HCT116 (cell line): ENCODE data around the gene CHTF18. TPM values are rescaled to one million over a fixed set of nuclear protein-coding genes. Genes with fewer than 3 reads are reported as not detected.

ENCODE experiments used
- ATAC-seq: fragments of 200-7000 bp; cut with Tn5 transposase; 2 replicates; pipeline ENCODE4 v1.9.1; 2020; ENCODE audit warnings: mild to moderate bottlenecking, moderate library complexity
- BruUV-seq: library from RNA; stranded (reverse); fragments of 400-500 nt; replicated peaks from 2 replicates; lab custom pipeline; 2021; lab: Mats Ljungman, UMichigan
- CTCF ChIA-PET: fragments of 300-600 bp; sonication (Branson Sonifier 250); formaldehyde crosslinking; loops from one replicate; lab custom pipeline; 2021; ENCODE audit warnings: antibody characterized with exemption; lab: Charles Lee
- POLR2A ChIA-PET: fragments of 300-600, 350-600 bp; sonication (Branson Sonifier 250); formaldehyde crosslinking; loops from one replicate; lab custom pipeline; 2021; ENCODE audit warnings: antibody characterized with exemption; lab: Charles Lee
- RAD21 ChIA-PET, 2 experiments: fragments of 300-600 bp; sonication (Branson Sonifier 250); formaldehyde crosslinking; loops; one replicate each; lab custom pipeline; 2023; ENCODE audit warnings: low total read pairs in 2 of 2; ENCODE audit not compliant: uncharacterized antibody in 2 of 2, unreplicated experiment in 2 of 2, low non-redundant PET in 1 of 2; lab: Charles Lee
- DNase-seq: peaks from one replicate; pipeline ENCODE4 v3.0.0-alpha.2; 2010; ENCODE audit warnings: low read depth, low spot score
- H2AFZ ChIP-seq: fragments of 200-600 bp; shearing (Covaris generic), sonication (generic); 2 replicates; pipeline ENCODE4 v1.6.1; 2017; ENCODE audit warnings: low read depth, mixed run types, mixed read lengths, antibody characterized with exemption, low read length; ENCODE audit not compliant: poor library complexity, severe bottlenecking
- H3K27ac ChIP-seq: 2 replicates; pipeline ENCODE4 v1.5.1; 2012; ENCODE audit warnings: low read depth, low read length
- H3K27me3 ChIP-seq: fragments of 200-600 bp; sonication (generic); 2 replicates; pipeline ENCODE4 v1.6.1; 2016; ENCODE audit warnings: mixed run types, low read length, mixed read lengths; ENCODE audit not compliant: insufficient read depth
- H3K36me3 ChIP-seq, 2 experiments: fragments of 200-500 bp in 1 of 2; fragments of 200-600 bp in 1 of 2; sonication (Bioruptor generic) in 1 of 2; sonication (generic) in 1 of 2; 2 replicates each; pipeline versions ENCODE4 v1.5.1 to v1.6.1; 2014 to 2016; ENCODE audit warnings: low read length in 2 of 2, inconsistent platforms in 1 of 2, mixed read lengths in 1 of 2, mixed run types in 1 of 2; ENCODE audit not compliant: insufficient read depth in 2 of 2, control insufficient read depth in 1 of 2
- H3K4me1 ChIP-seq, 2 experiments: fragments of 200-600 bp in 1 of 2; sonication (generic) in 1 of 2; 2 replicates each; pipeline versions ENCODE4 v1.5.1 to v1.6.1; 2012 to 2017; ENCODE audit warnings: low read length in 2 of 2, inconsistent platforms in 1 of 2, mild to moderate bottlenecking in 1 of 2, mixed read lengths in 1 of 2, mixed run types in 1 of 2, moderate library complexity in 1 of 2; ENCODE audit not compliant: insufficient read depth in 2 of 2, control insufficient read depth in 1 of 2
- H3K4me2 ChIP-seq: fragments of 200-600 bp; sonication (generic); 2 replicates; pipeline ENCODE4 v1.6.1; 2017; ENCODE audit warnings: mixed run types, low read length, mixed read lengths
- H3K4me3 ChIP-seq, 2 experiments: fragments of 200-600 bp in 1 of 2; sonication (generic) in 1 of 2; replicated peaks in 1 of 2; 2 replicates each; pipeline ENCODE4 v1.5.1; 2011 to 2016; ENCODE audit warnings: low read length in 2 of 2, control low read depth in 1 of 2, low read depth in 1 of 2, mild to moderate bottlenecking in 1 of 2, mixed read lengths in 1 of 2, mixed run types in 1 of 2
- H3K79me2 ChIP-seq: fragments of 200-600 bp; sonication (generic); 2 replicates; pipeline ENCODE4 v1.6.1; 2017; ENCODE audit warnings: mild to moderate bottlenecking, mixed run types, low read length, moderate library complexity, mixed read lengths; ENCODE audit not compliant: insufficient read depth
- H3K9ac ChIP-seq: fragments of 200-600 bp; sonication (generic); 2 replicates; pipeline ENCODE4 v1.6.1; 2016; ENCODE audit warnings: low read length, mixed read lengths
- H3K9me2 ChIP-seq: fragments of 200-600 bp; sonication (generic), shearing (Covaris generic); 2 replicates; pipeline ENCODE4 v1.6.1; 2017; ENCODE audit warnings: mixed run types, mild to moderate bottlenecking, moderate library complexity; ENCODE audit not compliant: insufficient read depth
- H3K9me3 ChIP-seq, 2 experiments: fragments of 200-500 bp in 1 of 2; fragments of 200-600 bp in 1 of 2; sonication (Bioruptor generic) in 1 of 2; sonication (generic) in 1 of 2; 2 replicates each; pipeline ENCODE4 v1.6.1; 2014 to 2017; ENCODE audit warnings: low read length in 2 of 2, mixed read lengths in 2 of 2, inconsistent platforms in 1 of 2, low read depth in 1 of 2, mild to moderate bottlenecking in 1 of 2, mixed run types in 1 of 2, moderate library complexity in 1 of 2; ENCODE audit not compliant: control insufficient read depth in 1 of 2, insufficient read depth in 1 of 2
- H4K20me1 ChIP-seq: fragments of 200-600 bp; sonication (generic), shearing (Covaris generic); 2 replicates; pipeline ENCODE4 v1.6.1; 2017; ENCODE audit warnings: mixed run types, mild to moderate bottlenecking, moderate library complexity; ENCODE audit not compliant: insufficient read depth
- CTCF ChIP-seq, 3 experiments: fragments of 200-600 bp in 1 of 3; sonication (generic) in 1 of 3; IDR thresholded peaks in 2 of 3; conservative IDR thresholded peaks in 1 of 3; 2 replicates each; pipeline ENCODE4 v1.5.1; 2012 to 2017; ENCODE audit warnings: low read depth in 2 of 3, low read length in 2 of 3, antibody characterized with exemption in 1 of 3, borderline replicate concordance in 1 of 3, control low read depth in 1 of 3, mild to moderate bottlenecking in 1 of 3, mixed read lengths in 1 of 3, mixed run types in 1 of 3, moderate library complexity in 1 of 3; ENCODE audit not compliant: insufficient read depth in 1 of 3
- EZH2phosphoT487 ChIP-seq: fragments of 200-600 bp; IDR thresholded peaks from 2 replicates; pipeline ENCODE4 v1.6.1; 2018; ENCODE audit warnings: antibody characterized with exemption, borderline replicate concordance
- FOSL1 ChIP-seq: IDR thresholded peaks from 2 replicates; pipeline ENCODE4 v1.6.1; 2012; ENCODE audit warnings: low read depth
- MAX ChIP-seq: IDR thresholded peaks from 2 replicates; pipeline ENCODE4 v1.6.1; 2012
- REST ChIP-seq: IDR thresholded peaks from 2 replicates; pipeline ENCODE4 v1.6.1; 2012; ENCODE audit warnings: low read depth
- TCF7L2 ChIP-seq: IDR thresholded peaks from 2 replicates; pipeline ENCODE4 v1.7.0; 2011; ENCODE audit warnings: borderline replicate concordance, inconsistent platforms; ENCODE audit not compliant: insufficient read depth, insufficient read length; ENCODE audit errors: extremely low read depth
- YY1 ChIP-seq: IDR thresholded peaks from 2 replicates; pipeline ENCODE4 v1.6.1; 2011; ENCODE audit warnings: low read length, low read depth, moderate library complexity, mild to moderate bottlenecking; ENCODE audit not compliant: insufficient replicate concordance; ENCODE audit errors: extremely low read depth
- ZBTB33 ChIP-seq: IDR thresholded peaks from 2 replicates; pipeline ENCODE4 v1.6.1; 2011; ENCODE audit warnings: mild to moderate bottlenecking, low read length, moderate library complexity; ENCODE audit not compliant: insufficient replicate concordance; ENCODE audit errors: extremely low read depth
- ZNF274 ChIP-seq: fragments of 200-500 bp; sonication (Bioruptor generic); IDR thresholded peaks from 2 replicates; pipeline ENCODE4 v1.6.1; 2014; ENCODE audit warnings: mild to moderate bottlenecking, low read depth, low read length, inconsistent platforms
- intact Hi-C: fragments of 100-400 bp; cut with micrococcal nuclease; formaldehyde crosslinking; loops from 2 replicates; pipeline ENCODE4 v1.10.0; 2022
- total RNA-seq: library from RNA; stranded (reverse); gene quantifications from one replicate; pipeline ENCODE4 v1.2.1, GENCODE V29; 2021; ENCODE audit not compliant: unreplicated experiment

CHTF18 gene
- total RNA-seq, 1 experiment from 2014 or later = 145 TPM

GRCh38 chr16:797120-797420, 8.7 kb downstream of the CHTF18 start:
- H3K27ac ChIP-seq = no peak overlapping the region; the same call in 1 of the 2 replicates
- peak; percentile 64 for ATAC-seq
- CTCF ChIA-PET = no interaction called here

More at GRCh38 chr16:797120-797420, 8.7 kb downstream of the CHTF18 start:
- intact Hi-C loops = no loop called here
- Histone ChIP-seq H3K79me2 (0 out of 2 replicates have a peak, but pooled peaks cover 2% of the 10 kb centered on the region), H3K4me2 (peak overlapping the region; percentile 68; the same call in 1 of the 2 replicates), H2AFZ (no peak overlapping the region), H3K4me1 (peaks cover 17 to 52% of the 10 kb centered on the region in 2 experiments), H3K4me3 (no peak overlapping the region)
- no TSS peak for BruUV-seq
- RAD21 ChIA-PET = no interaction called here
- TF ChIP-seq TCF7L2 (no peak), YY1 (no peak), REST (no peak), EZH2phosphoT487 (no peak), FOSL1 (no peak), ZBTB33 (no peak), CTCF (IDR thresholded peaks at IDR 0.05 in 2 of 3, conservative IDR thresholded peaks at IDR 0.05 in 1 of 3; ENCODE audit: borderline replicate concordance in 1 of 3, insufficient read depth in 1 of 3, low read depth in 2 of 3, low read length in 2 of 3) (no peak), MAX (no peak), ZNF274 (no peak)
- TF ChIP-seq, all 23 proteins: peak for 0
- H3K9ac ChIP-seq = no peak overlapping the region
- no peaks in the 10 kb centered on the region for H3K9me2 ChIP-seq
- no peaks in the 10 kb centered on the region for H3K9me3 ChIP-seq
- H3K27me3 ChIP-seq = no peaks in the 10 kb centered on the region
- DNase-seq = no peak
- POLR2A ChIA-PET = no interaction called here
- no peaks in the 10 kb centered on the region; a peak in 1 of 4 replicates for H3K36me3 ChIP-seq
- H4K20me1 ChIP-seq = no peaks in the 10 kb centered on the region
